Ishikawa (cell line): ENCODE measurements around the gene EDIL3.

ENCODE experiments used
- CEBPB ChIP-seq: IDR thresholded peaks from 2 replicates; pipeline ENCODE4 v1.6.1; 2012
- CREB1 ChIP-seq: IDR thresholded peaks from 2 replicates; pipeline ENCODE4 v1.6.1; 2012; ENCODE audit warnings: low read depth
- EGR1 ChIP-seq: IDR thresholded peaks from 2 replicates; pipeline ENCODE4 v1.6.1; 2012
- EP300 ChIP-seq: IDR thresholded peaks from 2 replicates; pipeline ENCODE4 v1.6.1; 2012; ENCODE audit warnings: borderline replicate concordance
- FOXM1 ChIP-seq: IDR thresholded peaks from 2 replicates; pipeline ENCODE4 v1.6.1; 2012; ENCODE audit warnings: low read depth, borderline replicate concordance
- MAX ChIP-seq: IDR thresholded peaks from 2 replicates; pipeline ENCODE4 v1.6.1; 2012
- NFIC ChIP-seq: IDR thresholded peaks from 2 replicates; pipeline ENCODE4 v1.6.1; 2012
- RAD21 ChIP-seq: IDR thresholded peaks from 2 replicates; pipeline ENCODE4 v1.6.1; 2012; ENCODE audit warnings: low read depth
- TAF1 ChIP-seq: IDR thresholded peaks from 2 replicates; pipeline ENCODE4 v1.6.1; 2012; ENCODE audit warnings: low read depth, mild to moderate bottlenecking
- TCF12 ChIP-seq: IDR thresholded peaks from 2 replicates; pipeline ENCODE4 v1.6.1; 2012; ENCODE audit warnings: low read depth
- TEAD4 ChIP-seq: IDR thresholded peaks from 2 replicates; pipeline ENCODE4 v1.6.1; 2012
- YY1 ChIP-seq: IDR thresholded peaks from 2 replicates; pipeline ENCODE4 v1.6.1; 2012; ENCODE audit warnings: low read depth
- ZBTB7A ChIP-seq: IDR thresholded peaks from 2 replicates; pipeline ENCODE4 v1.6.1; 2012; ENCODE audit warnings: low read depth
- TF ChIP-seq, protein P1 (sequence below): IDR thresholded peaks from 2 replicates; pipeline ENCODE4 v1.6.1; 2012
- TF ChIP-seq, protein P2 (sequence below): IDR thresholded peaks from 2 replicates; pipeline ENCODE4 v1.6.1; 2012; ENCODE audit warnings: low read depth, mild to moderate bottlenecking

The EDIL3 gene

GRCh38 chr5:84373506-84373905 is 11.2 kb downstream of the EDIL3 start:
- TF ChIP-seq EGR1 (no peak), FOXM1 (no peak), ZBTB7A (no peak), CREB1 (no peak), EP300 (no peak), TEAD4 (no peak), NFIC (no peak), YY1 (no peak), TAF1 (no peak), TCF12 (no peak), RAD21 (no peak)
- TF ChIP-seq, protein P1, sequence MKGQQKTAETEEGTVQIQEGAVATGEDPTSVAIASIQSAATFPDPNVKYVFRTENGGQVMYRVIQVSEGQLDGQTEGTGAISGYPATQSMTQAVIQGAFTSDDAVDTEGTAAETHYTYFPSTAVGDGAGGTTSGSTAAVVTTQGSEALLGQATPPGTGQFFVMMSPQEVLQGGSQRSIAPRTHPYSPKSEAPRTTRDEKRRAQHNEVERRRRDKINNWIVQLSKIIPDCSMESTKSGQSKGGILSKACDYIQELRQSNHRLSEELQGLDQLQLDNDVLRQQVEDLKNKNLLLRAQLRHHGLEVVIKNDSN = no peak
- TF ChIP-seq, protein P2, sequence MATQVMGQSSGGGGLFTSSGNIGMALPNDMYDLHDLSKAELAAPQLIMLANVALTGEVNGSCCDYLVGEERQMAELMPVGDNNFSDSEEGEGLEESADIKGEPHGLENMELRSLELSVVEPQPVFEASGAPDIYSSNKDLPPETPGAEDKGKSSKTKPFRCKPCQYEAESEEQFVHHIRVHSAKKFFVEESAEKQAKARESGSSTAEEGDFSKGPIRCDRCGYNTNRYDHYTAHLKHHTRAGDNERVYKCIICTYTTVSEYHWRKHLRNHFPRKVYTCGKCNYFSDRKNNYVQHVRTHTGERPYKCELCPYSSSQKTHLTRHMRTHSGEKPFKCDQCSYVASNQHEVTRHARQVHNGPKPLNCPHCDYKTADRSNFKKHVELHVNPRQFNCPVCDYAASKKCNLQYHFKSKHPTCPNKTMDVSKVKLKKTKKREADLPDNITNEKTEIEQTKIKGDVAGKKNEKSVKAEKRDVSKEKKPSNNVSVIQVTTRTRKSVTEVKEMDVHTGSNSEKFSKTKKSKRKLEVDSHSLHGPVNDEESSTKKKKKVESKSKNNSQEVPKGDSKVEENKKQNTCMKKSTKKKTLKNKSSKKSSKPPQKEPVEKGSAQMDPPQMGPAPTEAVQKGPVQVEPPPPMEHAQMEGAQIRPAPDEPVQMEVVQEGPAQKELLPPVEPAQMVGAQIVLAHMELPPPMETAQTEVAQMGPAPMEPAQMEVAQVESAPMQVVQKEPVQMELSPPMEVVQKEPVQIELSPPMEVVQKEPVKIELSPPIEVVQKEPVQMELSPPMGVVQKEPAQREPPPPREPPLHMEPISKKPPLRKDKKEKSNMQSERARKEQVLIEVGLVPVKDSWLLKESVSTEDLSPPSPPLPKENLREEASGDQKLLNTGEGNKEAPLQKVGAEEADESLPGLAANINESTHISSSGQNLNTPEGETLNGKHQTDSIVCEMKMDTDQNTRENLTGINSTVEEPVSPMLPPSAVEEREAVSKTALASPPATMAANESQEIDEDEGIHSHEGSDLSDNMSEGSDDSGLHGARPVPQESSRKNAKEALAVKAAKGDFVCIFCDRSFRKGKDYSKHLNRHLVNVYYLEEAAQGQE = no peak

GRCh38 chr5:84372066-84372695 is 12.5 kb downstream of the EDIL3 start:
- TF ChIP-seq RAD21 = no peak
- TF ChIP-seq, protein P2 = no peak
- TF ChIP-seq MAX = no peak
- no peak for TF ChIP-seq TAF1
- TF ChIP-seq CEBPB = no peak
- no peak for TF ChIP-seq CREB1
- no peak for TF ChIP-seq TCF12
- no peak for TF ChIP-seq NFIC

DNA sequence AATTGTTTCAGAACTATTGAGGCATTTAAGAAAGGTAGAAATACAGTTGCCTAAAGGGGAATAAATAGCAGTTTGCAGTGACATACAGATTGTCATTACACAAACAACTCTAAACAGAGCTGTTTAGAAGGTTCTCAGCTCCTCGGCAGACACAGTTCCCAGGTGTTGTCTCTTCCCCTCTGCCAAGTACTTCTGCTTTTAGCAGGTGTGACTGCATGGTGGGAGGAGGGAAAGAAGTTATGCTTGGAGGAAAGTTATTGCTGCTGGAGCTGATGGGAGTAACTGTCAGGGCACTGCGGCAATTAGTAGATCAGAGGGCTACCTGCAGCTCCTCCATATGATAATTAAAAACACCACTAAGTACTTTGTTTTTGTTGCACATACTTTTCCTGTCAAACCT is 14.5 kb downstream of the EDIL3 start:
- TF ChIP-seq EP300 (no peak), FOXM1 (no peak), TCF12 (no peak), MAX (no peak), RAD21 (no peak), EGR1 (no peak), YY1 (no peak), ZBTB7A (no peak), TEAD4 (no peak), NFIC (no peak)
- TF ChIP-seq, protein P2 = no peak

DNA sequence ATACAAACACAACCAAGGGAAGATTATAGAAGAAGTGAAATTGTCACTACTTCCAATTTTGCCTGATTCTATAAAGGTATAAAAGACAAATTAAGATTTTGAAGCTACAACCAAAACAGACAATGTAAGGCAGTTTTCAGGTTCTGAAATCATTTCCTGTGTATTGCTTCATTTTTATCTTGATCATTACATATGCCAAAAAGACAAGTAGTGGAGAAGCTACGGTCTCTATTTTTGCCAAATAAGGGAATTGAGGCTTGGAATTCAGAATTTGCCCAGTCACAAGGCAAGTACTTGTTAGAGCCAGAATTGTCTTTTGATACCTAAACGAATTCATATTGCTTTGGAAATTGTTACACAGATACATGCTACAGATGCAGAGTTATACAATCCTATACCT is 20.6 kb downstream of the EDIL3 start:
- no peak for TF ChIP-seq YY1
- TF ChIP-seq ZBTB7A = no peak
- no peak for TF ChIP-seq CEBPB
- no peak for TF ChIP-seq CREB1
- no peak for TF ChIP-seq RAD21
- TF ChIP-seq, protein P2 = no peak
- TF ChIP-seq NFIC = no peak
- TF ChIP-seq TAF1 = no peak
- TF ChIP-seq EP300 = no peak
- no peak for TF ChIP-seq MAX
- TF ChIP-seq FOXM1 = no peak
- TF ChIP-seq, protein P1 = no peak
- TF ChIP-seq EGR1 = no peak
- TF ChIP-seq TCF12 = no peak
- TF ChIP-seq TEAD4 = no peak
